Osteocyte (in vitro differentiated cells): Measurements from ENCODE around the gene IGBP1. TPM values are rescaled to one million over a fixed set of nuclear protein-coding genes. Genes with fewer than 3 reads are reported as not detected.

Source experiments
- total RNA-seq: library from RNA; stranded (reverse); gene quantifications from 2 replicates; pipeline ENCODE4 v1.2.1, GENCODE V29; 2021

Gene IGBP1
- total RNA-seq, 1 donor from 2014 or later, result 49.4 TPM

Other genes starting within 250 kb of the IGBP1 start
- gene AWAT2, start 83.5 kb upstream of the IGBP1 start, total RNA-seq, result not detected in 2 replicates
- gene OTUD6A, start 71.0 kb upstream of the IGBP1 start, total RNA-seq, result not detected in 2 replicates
- not detected in 2 replicates for gene DGAT2L6, start 44.0 kb downstream of the IGBP1 start, total RNA-seq
- gene AWAT1, start 101.2 kb downstream of the IGBP1 start, total RNA-seq, result not detected in 2 replicates
- 0.27 TPM in 1 of 2 replicates, not detected in the other for gene P2RY4, start 126.8 kb downstream of the IGBP1 start, total RNA-seq
- gene ARR3, start 134.9 kb downstream of the IGBP1 start, total RNA-seq, result not detected in 2 replicates
- not detected in 2 replicates for gene RAB41, start 148.7 kb downstream of the IGBP1 start, total RNA-seq
- gene PDZD11, start 156.5 kb downstream of the IGBP1 start, total RNA-seq, result 46.9 and 50.6 TPM in 2 replicates
- gene KIF4A, start 156.7 kb downstream of the IGBP1 start, total RNA-seq, result 5.9 and 6.1 TPM in 2 replicates